Activated T-cell treated with anti-CD3 and anti-CD28 coated beads, Interleukin-2, amount 50 U/mL, for 24 hours (primary cell): ENCODE data around the gene FABP7.

Source experiments
- DNase-seq: peaks from one replicate; pipeline ENCODE4 v3.0.0-alpha.2; 2020
- H3K27ac Mint-ChIP-seq: 2 replicates; pipeline ENCODE4 v1.8.0; 2020; ENCODE audit warnings: mild to moderate bottlenecking, mixed read lengths
- H3K27me3 Mint-ChIP-seq: 2 replicates; pipeline ENCODE4 v1.8.0; 2020; ENCODE audit warnings: mixed read lengths
- H3K36me3 Mint-ChIP-seq: 2 replicates; pipeline ENCODE4 v1.8.0; 2020; ENCODE audit warnings: low read depth, mixed read lengths
- H3K4me1 Mint-ChIP-seq: 2 replicates; pipeline ENCODE4 v1.8.0; 2020; ENCODE audit warnings: low read depth, mixed read lengths
- H3K4me3 Mint-ChIP-seq: 2 replicates; pipeline ENCODE4 v1.8.0; 2020; ENCODE audit warnings: mild to moderate bottlenecking, moderate library complexity, mixed read lengths
- H3K9me3 Mint-ChIP-seq: 2 replicates; pipeline ENCODE4 v1.8.0; 2020; ENCODE audit warnings: mixed read lengths

Gene FABP7

GRCh38 chr6:122818866-122819265 is 39.4 kb downstream of the FABP7 start:
- H3K9me3 Mint-ChIP-seq, result no peaks in the 10 kb centered on the region
- peaks cover 5% of the 10 kb centered on the region for H3K27me3 Mint-ChIP-seq
- no peaks in the 10 kb centered on the region for H3K4me1 Mint-ChIP-seq
- H3K36me3 Mint-ChIP-seq, result no peaks in the 10 kb centered on the region
- DNase-seq, result no peak
- H3K27ac Mint-ChIP-seq, result no peak overlapping the region
- no peak overlapping the region for H3K4me3 Mint-ChIP-seq

- Mint-ChIP-seq H3K36me3 (no peaks in the 10 kb centered on the region), H3K9me3 (no peaks in the 10 kb centered on the region), H3K27me3 (peaks cover 10% of the 10 kb centered on the region), H3K4me3 (no peak overlapping the region), H3K27ac (no peak overlapping the region), H3K4me1 (no peaks in the 10 kb centered on the region)
- DNase-seq, result no peak
Measured at GRCh38 chr6:122821095-122821494, 41.6 kb downstream of the FABP7 start.

DNA sequence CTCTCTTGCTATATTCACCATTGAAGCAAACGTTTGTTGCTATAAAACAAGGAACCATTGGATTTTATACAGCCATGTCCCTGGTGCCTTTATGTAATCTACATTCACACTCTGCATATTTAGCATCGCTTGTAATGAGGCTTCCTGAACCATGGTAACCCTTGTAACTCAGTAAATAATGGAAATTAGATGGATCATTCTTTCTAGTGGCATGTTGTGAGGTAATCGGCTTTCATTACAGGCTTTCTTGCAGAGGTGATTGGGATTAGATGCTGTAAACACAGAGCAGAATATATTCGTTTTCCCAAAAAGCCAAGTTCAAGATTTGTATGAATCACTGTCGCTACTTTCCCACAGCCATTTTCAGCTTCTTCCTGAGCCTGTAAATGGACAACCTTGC is 45.6 kb downstream of the FABP7 start:
- H3K9me3 Mint-ChIP-seq, result no peaks in the 10 kb centered on the region
- no peak for DNase-seq
- no peak overlapping the region for H3K27ac Mint-ChIP-seq
- H3K4me3 Mint-ChIP-seq, result no peak overlapping the region
- no peaks in the 10 kb centered on the region for H3K4me1 Mint-ChIP-seq
- no peaks in the 10 kb centered on the region for H3K36me3 Mint-ChIP-seq
- peaks cover 5% of the 10 kb centered on the region for H3K27me3 Mint-ChIP-seq

DNA sequence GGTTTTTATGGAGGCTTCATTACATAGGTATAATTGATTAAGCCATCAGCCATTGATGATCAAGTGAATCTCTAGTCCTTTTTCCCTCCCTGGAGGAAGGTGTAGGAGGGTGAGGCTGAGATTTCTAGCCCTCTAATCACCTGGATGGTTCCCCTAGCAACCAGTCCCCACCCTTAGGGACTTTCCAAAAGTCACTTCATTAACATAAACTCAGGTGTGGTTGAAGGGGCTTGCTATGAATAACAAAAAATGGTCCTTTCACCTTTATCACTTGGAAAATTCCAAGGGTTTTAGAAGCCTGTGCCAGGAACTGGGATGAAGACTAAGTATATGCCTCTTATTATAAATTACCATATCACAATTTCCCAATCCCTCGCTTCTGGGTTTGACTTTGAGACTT is 49.9 kb downstream of the FABP7 start:
- Mint-ChIP-seq H3K27ac (no peak overlapping the region), H3K36me3 (no peaks in the 10 kb centered on the region), H3K4me3 (no peak overlapping the region), H3K27me3 (peaks cover 2% of the 10 kb centered on the region), H3K4me1 (no peaks in the 10 kb centered on the region), H3K9me3 (no peaks in the 10 kb centered on the region)
- DNase-seq, result no peak

DNA sequence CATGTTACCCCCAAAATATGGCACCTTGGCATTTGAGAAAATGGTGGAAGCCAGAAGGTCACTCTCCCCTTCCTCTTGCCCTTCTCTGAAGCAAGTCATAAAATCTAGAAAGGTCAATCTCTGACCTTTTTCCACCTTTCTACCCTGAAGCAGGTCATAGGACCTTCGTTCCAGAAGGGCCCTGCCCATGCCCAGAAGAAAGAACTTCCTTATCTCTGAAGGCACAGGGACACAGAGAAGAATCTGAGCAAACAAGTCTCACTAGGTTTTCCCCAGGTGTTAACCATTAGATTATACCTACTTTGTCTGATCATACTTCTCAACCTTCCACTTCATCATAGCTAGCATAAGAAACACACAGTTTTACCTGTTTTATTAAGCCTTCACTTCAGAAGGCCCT is 52.0 kb downstream of the FABP7 start:
- no peaks in the 10 kb centered on the region for H3K9me3 Mint-ChIP-seq
- H3K36me3 Mint-ChIP-seq, result no peaks in the 10 kb centered on the region
- no peak for DNase-seq
- no peak overlapping the region for H3K27ac Mint-ChIP-seq
- H3K4me1 Mint-ChIP-seq, result no peaks in the 10 kb centered on the region
- peaks cover 7% of the 10 kb centered on the region for H3K27me3 Mint-ChIP-seq
- no peak overlapping the region for H3K4me3 Mint-ChIP-seq

DNA sequence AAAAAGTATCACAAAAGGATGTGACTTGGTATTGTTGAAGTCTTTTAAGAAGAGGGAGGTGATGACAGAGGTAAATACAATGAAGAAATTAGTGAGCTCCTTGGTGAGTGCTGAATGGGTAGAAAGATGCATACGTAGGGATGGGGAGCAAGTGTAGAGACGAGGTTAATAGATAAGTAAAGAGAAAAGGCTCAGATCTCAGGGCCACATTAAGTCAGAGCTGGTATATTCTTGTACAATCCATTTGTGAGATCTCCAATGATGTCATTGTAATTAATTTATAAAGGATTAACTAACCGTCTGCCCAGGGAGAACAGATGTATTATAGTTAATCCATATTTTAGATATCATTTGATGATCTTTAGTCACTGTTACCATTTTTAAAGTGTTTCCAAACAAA is 52.9 kb downstream of the FABP7 start:
- Mint-ChIP-seq H3K4me1 (no peaks in the 10 kb centered on the region), H3K36me3 (no peaks in the 10 kb centered on the region), H3K27ac (no peak overlapping the region), H3K9me3 (no peaks in the 10 kb centered on the region), H3K4me3 (no peak overlapping the region), H3K27me3 (peaks cover 7% of the 10 kb centered on the region)
- no peak for DNase-seq

- DNase-seq, result no peak
- no peak overlapping the region for H3K4me3 Mint-ChIP-seq
- no peaks in the 10 kb centered on the region for H3K36me3 Mint-ChIP-seq
- H3K4me1 Mint-ChIP-seq, result no peaks in the 10 kb centered on the region
- no peaks in the 10 kb centered on the region for H3K9me3 Mint-ChIP-seq
- H3K27ac Mint-ChIP-seq, result no peak overlapping the region
- H3K27me3 Mint-ChIP-seq, result peaks cover 7% of the 10 kb centered on the region
Measured at GRCh38 chr6:122833021-122833491, 53.5 kb downstream of the FABP7 start.
